SK-N-SH (cell line): Measurements from ENCODE around the gene JPH2. TPM values are rescaled to one million over a fixed set of nuclear protein-coding genes. Genes with fewer than 3 reads are reported as not detected.

Experiments
- CTCF ChIA-PET: fragments of 300-600, 350-600 bp; formaldehyde crosslinking; extraction: SDS; loops from one replicate; lab custom pipeline; 2021; lab: Yijun Ruan, JAX
- POLR2A ChIA-PET: fragments of 350-600 bp; sonication (Branson Sonifier 250); formaldehyde crosslinking; extraction: SDS; loops from one replicate; lab custom pipeline; 2020; ENCODE audit warnings: antibody characterized with exemption, inconsistent platforms; lab: Yijun Ruan, JAX
- DNase-seq: peaks from one replicate; pipeline ENCODE4 v3.0.0; 2012
- H2AFZ ChIP-seq: fragments of 200-600 bp; sonication (generic); 2 replicates; pipeline ENCODE4 v1.8.1; 2016; ENCODE audit warnings: antibody characterized with exemption, mild to moderate bottlenecking, low read depth
- H3F3A ChIP-seq: fragments of 200-600 bp; sonication (generic); replicated peaks from 2 replicates; pipeline ENCODE3; 2016; ENCODE audit warnings: antibody characterized with exemption, mild to moderate bottlenecking; ENCODE audit not compliant: insufficient read depth
- H3K27ac ChIP-seq, 2 experiments: fragments of 200-500 bp in 1 of 2; fragments of 200-600 bp in 1 of 2; sonication (Bioruptor generic) in 1 of 2; sonication (generic), shearing (Covaris generic) in 1 of 2; 2 replicates each; pipeline versions ENCODE4 v1.5.1 to v1.6.1; 2014 to 2016; ENCODE audit warnings: low read depth in 2 of 2, inconsistent platforms in 1 of 2, low read length in 1 of 2, mild to moderate bottlenecking in 1 of 2, mixed read lengths in 1 of 2
- H3K27me3 ChIP-seq: fragments of 200-600 bp; sonication (generic), shearing (Covaris generic); 2 replicates; pipeline ENCODE4 v1.6.1; 2016; ENCODE audit warnings: mixed run types; ENCODE audit not compliant: insufficient read depth
- H3K36me3 ChIP-seq, 2 experiments: fragments of 200-500 bp in 1 of 2; fragments of 200-600 bp in 1 of 2; sonication (Bioruptor generic) in 1 of 2; sonication (generic) in 1 of 2; replicated peaks in 1 of 2; 2 replicates each; pipeline versions ENCODE3 to v1.5.1; 2014 to 2016; ENCODE audit warnings: low read length in 1 of 2, mild to moderate bottlenecking in 1 of 2; ENCODE audit not compliant: insufficient read depth in 2 of 2, control insufficient read depth in 1 of 2
- H3K4me1 ChIP-seq, 2 experiments: fragments of 200-500 bp in 1 of 2; fragments of 200-600 bp in 1 of 2; sonication (Bioruptor generic) in 1 of 2; sonication (generic), shearing (Covaris generic) in 1 of 2; 2 replicates each; pipeline versions ENCODE4 v1.5.1 to v1.6.1; 2014 to 2016; ENCODE audit warnings: low read depth in 1 of 2, low read length in 1 of 2, mixed run types in 1 of 2; ENCODE audit not compliant: insufficient read depth in 2 of 2, control insufficient read depth in 1 of 2
- H3K4me2 ChIP-seq: fragments of 200-600 bp; sonication (generic), shearing (Covaris generic); 2 replicates; pipeline ENCODE4 v1.6.1; 2017; ENCODE audit warnings: mixed run types
- H3K4me3 ChIP-seq, 2 experiments: fragments of 200-500 bp in 1 of 2; fragments of 200-600 bp in 1 of 2; sonication (Bioruptor generic) in 1 of 2; sonication (generic), shearing (Covaris generic) in 1 of 2; 2 replicates each; pipeline versions ENCODE4 v1.5.1 to v1.8.1; 2014 to 2016; ENCODE audit warnings: low read depth in 2 of 2, inconsistent platforms in 1 of 2, low read length in 1 of 2, mild to moderate bottlenecking in 1 of 2, mixed read lengths in 1 of 2, moderate library complexity in 1 of 2
- H3K79me2 ChIP-seq: fragments of 200-600 bp; sonication (generic); 2 replicates; pipeline ENCODE4 v1.8.1; 2017; ENCODE audit warnings: mild to moderate bottlenecking; ENCODE audit not compliant: insufficient read depth
- H3K9ac ChIP-seq: fragments of 200-600 bp; sonication (generic); 2 replicates; pipeline ENCODE4 v1.6.1; 2017; ENCODE audit warnings: mixed run types
- H3K9me2 ChIP-seq: fragments of 200-600 bp; sonication (generic); 2 replicates; pipeline ENCODE4 v1.6.1; 2017; ENCODE audit warnings: mixed run types
- H3K9me3 ChIP-seq: fragments of 200-600 bp; sonication (generic); 2 replicates; pipeline ENCODE4 v1.6.1; 2017; ENCODE audit warnings: mixed run types, mild to moderate bottlenecking, moderate library complexity
- H4K20me1 ChIP-seq: fragments of 200-600 bp; sonication (generic); 2 replicates; pipeline ENCODE4 v1.6.1; 2017; ENCODE audit warnings: mild to moderate bottlenecking, mixed run types; ENCODE audit not compliant: insufficient read depth
- ELF1 ChIP-seq: IDR thresholded peaks from 2 replicates; pipeline ENCODE4 v1.4.0; 2012
- NRF1 ChIP-seq: IDR thresholded peaks from 2 replicates; pipeline ENCODE4 v1.6.1; 2012; ENCODE audit warnings: low read depth, mild to moderate bottlenecking, low read length
- RAD21 ChIP-seq: IDR thresholded peaks from 2 replicates; pipeline ENCODE4 v1.6.1; 2012; ENCODE audit warnings: mild to moderate bottlenecking, low read length
- WGBS: methylation state at CpG from one replicate; pipeline ENCODE4 v1.1.6; 2017; ENCODE audit warnings: low lambda C conversion rate; 5-methylcytosine and 5-hydroxymethylcytosine counted together
- polyA plus RNA-seq, 3 experiments: library from polyadenylated mRNA; depleted of rRNA; stranded (reverse); fragments of >200 nt; gene quantifications; 2 replicates each; pipeline ENCODE4 v1.2.3, GENCODE V29; 2012
- TF ChIP-seq, protein P1 (sequence below): fragments of 200-600 bp; sonication (generic); IDR thresholded peaks from 2 replicates; pipeline ENCODE4 v1.6.1; 2017; ENCODE audit warnings: antibody characterized with exemption, mild to moderate bottlenecking, moderate library complexity
- TF ChIP-seq, protein P2 (sequence below): IDR thresholded peaks from 2 replicates; pipeline ENCODE4; 2012
- TF ChIP-seq, protein P3 (sequence below): fragments of 150-350 bp; IDR thresholded peaks from 2 replicates; pipeline ENCODE4 v1.6.1; 2017; ENCODE audit warnings: antibody characterized with exemption, low read length, low read depth, borderline replicate concordance

The JPH2 gene
- polyA plus RNA-seq, 1 of the 3 experiments (the other 2 are of a cell fraction), result 0.67 TPM

DNA sequence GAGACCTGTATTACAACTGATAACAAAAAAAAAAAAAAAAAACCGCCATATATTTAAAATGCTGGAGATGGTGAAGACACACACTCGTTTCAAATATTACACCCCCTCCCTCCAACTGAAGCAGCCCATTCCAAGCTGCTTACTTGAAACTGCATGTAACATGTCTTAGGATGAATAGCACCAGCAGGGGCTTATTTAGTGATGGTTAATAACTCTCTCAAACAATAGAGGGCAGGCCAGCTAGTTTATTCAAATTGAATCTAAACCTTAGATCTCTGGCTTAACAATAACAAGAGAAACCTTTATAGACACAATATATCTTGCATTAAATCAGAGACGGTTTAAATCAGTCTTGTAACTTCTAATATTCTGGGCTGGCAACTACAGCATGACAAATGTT, 9.3 kb upstream of the JPH2 start:
- H3K79me2 ChIP-seq, result peaks cover 25% of the 10 kb centered on the region
- no peak overlapping the region for H3K9ac ChIP-seq
- peaks cover 18% of the 10 kb centered on the region for H3F3A ChIP-seq
- no peak overlapping the region for H2AFZ ChIP-seq
- no peaks in the 10 kb centered on the region for H3K9me3 ChIP-seq
- ChIA-PET CTCF (interaction anchor here (0.6 to 4.2 kb wide), 13 partner anchors 11 to 430 kb away, joined by 3 to 58 read pairs (median 3); partner anchors contain the start of gene FITM2), POLR2A (no interaction called here)
- peaks cover 54 to 55% of the 10 kb centered on the region in 2 experiments for H3K36me3 ChIP-seq
- H3K4me2 ChIP-seq, result no peak overlapping the region
- H3K4me3 ChIP-seq, result no peak overlapping the region
- H3K27me3 ChIP-seq, result no peaks in the 10 kb centered on the region
- peaks cover 12% of the 10 kb centered on the region; the same call in 1 of the 2 replicates for H4K20me1 ChIP-seq
- peak overlapping the region in 1 of 2 experiments; percentile 21; a peak in 1 of 4 replicates for H3K27ac ChIP-seq
- no peaks in the 10 kb centered on the region for H3K9me2 ChIP-seq
- no peaks in the 10 kb centered on the region for H3K4me1 ChIP-seq
- 76% methylated on average over 3 of the region's 3 CpGs for WGBS
- TF ChIP-seq, protein P1, sequence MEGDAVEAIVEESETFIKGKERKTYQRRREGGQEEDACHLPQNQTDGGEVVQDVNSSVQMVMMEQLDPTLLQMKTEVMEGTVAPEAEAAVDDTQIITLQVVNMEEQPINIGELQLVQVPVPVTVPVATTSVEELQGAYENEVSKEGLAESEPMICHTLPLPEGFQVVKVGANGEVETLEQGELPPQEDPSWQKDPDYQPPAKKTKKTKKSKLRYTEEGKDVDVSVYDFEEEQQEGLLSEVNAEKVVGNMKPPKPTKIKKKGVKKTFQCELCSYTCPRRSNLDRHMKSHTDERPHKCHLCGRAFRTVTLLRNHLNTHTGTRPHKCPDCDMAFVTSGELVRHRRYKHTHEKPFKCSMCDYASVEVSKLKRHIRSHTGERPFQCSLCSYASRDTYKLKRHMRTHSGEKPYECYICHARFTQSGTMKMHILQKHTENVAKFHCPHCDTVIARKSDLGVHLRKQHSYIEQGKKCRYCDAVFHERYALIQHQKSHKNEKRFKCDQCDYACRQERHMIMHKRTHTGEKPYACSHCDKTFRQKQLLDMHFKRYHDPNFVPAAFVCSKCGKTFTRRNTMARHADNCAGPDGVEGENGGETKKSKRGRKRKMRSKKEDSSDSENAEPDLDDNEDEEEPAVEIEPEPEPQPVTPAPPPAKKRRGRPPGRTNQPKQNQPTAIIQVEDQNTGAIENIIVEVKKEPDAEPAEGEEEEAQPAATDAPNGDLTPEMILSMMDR, result peak; percentile 46
- TF ChIP-seq, protein P2, sequence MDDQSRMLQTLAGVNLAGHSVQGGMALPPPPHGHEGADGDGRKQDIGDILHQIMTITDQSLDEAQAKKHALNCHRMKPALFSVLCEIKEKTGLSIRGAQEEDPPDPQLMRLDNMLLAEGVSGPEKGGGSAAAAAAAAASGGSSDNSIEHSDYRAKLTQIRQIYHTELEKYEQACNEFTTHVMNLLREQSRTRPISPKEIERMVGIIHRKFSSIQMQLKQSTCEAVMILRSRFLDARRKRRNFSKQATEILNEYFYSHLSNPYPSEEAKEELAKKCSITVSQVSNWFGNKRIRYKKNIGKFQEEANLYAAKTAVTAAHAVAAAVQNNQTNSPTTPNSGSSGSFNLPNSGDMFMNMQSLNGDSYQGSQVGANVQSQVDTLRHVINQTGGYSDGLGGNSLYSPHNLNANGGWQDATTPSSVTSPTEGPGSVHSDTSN, result no peak
- no peak for DNase-seq

DNA sequence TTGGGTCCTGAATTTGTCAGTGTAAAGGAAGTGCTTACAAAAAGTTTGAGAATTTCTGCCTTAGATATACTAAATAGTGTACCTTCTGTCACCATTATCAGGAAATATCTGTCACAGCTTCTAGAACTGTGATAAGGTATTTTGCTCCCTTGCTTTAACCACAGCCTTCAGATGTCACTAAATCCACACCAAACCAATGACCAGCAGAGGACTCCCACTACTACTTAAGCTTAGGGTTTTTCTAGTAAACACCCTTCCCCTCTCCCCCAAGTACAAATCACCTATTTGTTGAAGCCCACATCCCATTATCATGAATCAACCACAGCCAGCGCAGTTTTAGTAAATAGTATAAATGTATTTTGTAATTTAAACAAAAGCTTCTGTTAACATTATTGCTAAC, 8.6 kb upstream of the JPH2 start:
- peaks cover 18% of the 10 kb centered on the region for H3K79me2 ChIP-seq
- TF ChIP-seq RAD21, result no peak
- no peak for TF ChIP-seq NRF1
- TF ChIP-seq ELF1, result no peak
- TF ChIP-seq, protein P3, sequence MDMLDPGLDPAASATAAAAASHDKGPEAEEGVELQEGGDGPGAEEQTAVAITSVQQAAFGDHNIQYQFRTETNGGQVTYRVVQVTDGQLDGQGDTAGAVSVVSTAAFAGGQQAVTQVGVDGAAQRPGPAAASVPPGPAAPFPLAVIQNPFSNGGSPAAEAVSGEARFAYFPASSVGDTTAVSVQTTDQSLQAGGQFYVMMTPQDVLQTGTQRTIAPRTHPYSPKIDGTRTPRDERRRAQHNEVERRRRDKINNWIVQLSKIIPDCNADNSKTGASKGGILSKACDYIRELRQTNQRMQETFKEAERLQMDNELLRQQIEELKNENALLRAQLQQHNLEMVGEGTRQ, result no peak
- TF ChIP-seq, protein P1, result no peak
- H3K9ac ChIP-seq, result no peak overlapping the region
- ChIA-PET CTCF (interaction anchor here (0.6 to 4.2 kb wide), 15 partner anchors 10 to 415 kb away, joined by 3 to 58 read pairs (median 3); partner anchors contain the start of gene FITM2), POLR2A (no interaction called here)
- no peaks in the 10 kb centered on the region for H3K9me2 ChIP-seq
- no peaks in the 10 kb centered on the region for H3K9me3 ChIP-seq
- H3K4me3 ChIP-seq, result no peak overlapping the region
- DNase-seq, result no peak
- no peak overlapping the region for H3K4me2 ChIP-seq
- peaks cover 47 to 48% of the 10 kb centered on the region in 2 experiments for H3K36me3 ChIP-seq
- peaks cover 18% of the 10 kb centered on the region for H3F3A ChIP-seq
- H3K4me1 ChIP-seq, result no peaks in the 10 kb centered on the region
- no peak overlapping the region for H3K27ac ChIP-seq
- 91% methylated on average over 1 of the region's 1 CpG for WGBS
- H3K27me3 ChIP-seq, result no peaks in the 10 kb centered on the region
- peaks cover 5% of the 10 kb centered on the region; the same call in 1 of the 2 replicates for H4K20me1 ChIP-seq
- no peak overlapping the region for H2AFZ ChIP-seq
